ENCODE results near the gene ZNRF1. TPM values are rescaled to one million over a fixed set of nuclear protein-coding genes. Genes with fewer than 3 reads are reported as not detected.

The ZNRF1 gene
- total RNA-seq, 2 donors from 2014 or later, result 15.3 to 19.8 TPM

DNA sequence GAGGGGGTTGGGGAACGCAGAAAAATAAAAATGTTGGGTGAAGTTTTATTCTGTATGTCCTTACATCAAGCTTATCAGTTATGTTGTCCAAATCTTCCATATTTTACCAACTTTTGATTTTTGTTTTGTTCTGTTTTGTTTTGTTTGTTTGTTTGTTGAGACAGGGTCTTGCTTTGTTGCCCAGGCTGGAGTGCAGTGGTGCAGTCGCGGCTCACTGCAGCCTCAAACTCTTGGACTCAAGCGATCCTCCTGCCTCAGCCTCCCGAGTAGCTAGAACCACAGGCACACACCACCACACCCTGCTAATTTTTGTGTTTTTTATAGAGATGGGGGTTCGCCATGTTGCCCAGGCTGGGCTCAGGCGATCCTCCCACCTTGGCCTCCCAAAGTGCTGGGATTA is 20.8 kb downstream of the ZNRF1 start:
- no peak overlapping the region for H3K4me3 ChIP-seq
- TF ChIP-seq CTCF (IDR thresholded peaks at IDR 0.05), result no peak
- peaks cover 0 to 14% of the 10 kb centered on the region in 2 donors for H3K4me1 ChIP-seq
- H3K36me3 ChIP-seq, result peaks cover 3% of the 10 kb centered on the region
- H3K27me3 ChIP-seq, result no peaks in the 10 kb centered on the region
- peaks cover 0 to 6% of the 10 kb centered on the region in 2 donors for H3K9me3 ChIP-seq
- DNase-seq (ENCODE audit: low spot score), result no peak
- no peak overlapping the region for H3K27ac ChIP-seq

DNA sequence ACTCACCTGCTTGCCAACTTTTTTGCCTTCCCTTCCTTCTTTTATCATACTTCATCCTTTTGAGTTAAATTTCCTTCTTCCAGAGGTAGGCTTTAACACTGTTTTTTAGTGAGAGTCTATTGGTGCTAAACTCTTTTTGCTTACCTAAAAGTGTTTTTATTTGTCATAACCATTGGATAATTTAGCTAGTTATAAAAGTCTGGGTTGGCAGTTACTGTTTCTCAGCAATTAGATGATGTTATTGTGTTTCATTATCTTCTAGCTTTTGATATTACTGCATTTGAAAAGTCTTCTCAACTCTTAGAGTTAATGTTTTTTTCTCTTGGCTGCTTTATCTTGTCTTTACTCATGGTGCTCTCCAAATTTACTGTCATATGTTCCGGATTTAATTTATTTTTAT is 22.6 kb downstream of the ZNRF1 start:
- H3K4me1 ChIP-seq, result peaks cover 0 to 26% of the 10 kb centered on the region in 2 donors
- H3K4me3 ChIP-seq, result no peak overlapping the region
- H3K27ac ChIP-seq, result no peak overlapping the region
- H3K27me3 ChIP-seq, result no peaks in the 10 kb centered on the region
- peaks cover 3% of the 10 kb centered on the region for H3K36me3 ChIP-seq
- no peak for DNase-seq (ENCODE audit: low spot score)
- peaks cover 0 to 6% of the 10 kb centered on the region in 2 donors for H3K9me3 ChIP-seq
- TF ChIP-seq CTCF (IDR thresholded peaks at IDR 0.05), result no peak

DNA sequence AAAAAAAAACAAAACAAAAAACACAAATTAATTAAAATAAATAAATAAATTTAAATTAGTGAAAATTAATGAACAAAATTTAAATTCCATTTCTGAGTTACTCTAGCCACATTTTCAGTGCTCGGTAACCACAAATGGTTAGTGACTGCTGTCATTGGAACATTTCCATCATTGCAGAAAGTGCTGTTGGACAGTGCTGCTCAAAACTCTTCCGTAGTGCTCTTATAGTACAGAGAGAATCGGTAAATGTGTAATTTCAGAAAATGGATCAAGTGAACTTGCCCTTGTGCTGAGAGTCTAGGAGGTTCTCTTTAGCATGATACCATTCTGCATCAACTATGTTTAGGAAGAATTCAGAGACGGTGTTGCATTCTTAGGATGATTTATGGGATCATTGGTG is 23.7 kb downstream of the ZNRF1 start:
- no peak overlapping the region for H3K4me3 ChIP-seq
- DNase-seq (ENCODE audit: low spot score), result no peak
- no peak for TF ChIP-seq CTCF (IDR thresholded peaks at IDR 0.05)
- peaks cover 3% of the 10 kb centered on the region for H3K36me3 ChIP-seq
- no peaks in the 10 kb centered on the region for H3K27me3 ChIP-seq
- peaks cover 0 to 29% of the 10 kb centered on the region in 2 donors for H3K4me1 ChIP-seq
- peaks cover 0 to 6% of the 10 kb centered on the region in 2 donors for H3K9me3 ChIP-seq
- H3K27ac ChIP-seq, result no peak overlapping the region

GRCh38 chr16:75023009-75023408 is 24.2 kb downstream of the ZNRF1 start:
- Histone ChIP-seq H3K4me1 (peaks cover 0 to 27% of the 10 kb centered on the region in 2 donors), H3K27ac (no peak overlapping the region), H3K36me3 (peaks cover 3% of the 10 kb centered on the region), H3K27me3 (no peaks in the 10 kb centered on the region), H3K4me3 (no peak overlapping the region), H3K9me3 (peaks cover 0 to 6% of the 10 kb centered on the region in 2 donors)
- no peak for DNase-seq (ENCODE audit: low spot score)
- TF ChIP-seq CTCF (IDR thresholded peaks at IDR 0.05), result no peak

- TF ChIP-seq CTCF (IDR thresholded peaks at IDR 0.05), result no peak
- Histone ChIP-seq H3K27ac (no peak overlapping the region), H3K4me3 (no peak overlapping the region), H3K36me3 (peaks cover 3% of the 10 kb centered on the region), H3K9me3 (peaks cover 0 to 6% of the 10 kb centered on the region in 2 donors), H3K27me3 (no peaks in the 10 kb centered on the region), H3K4me1 (peaks cover 0 to 29% of the 10 kb centered on the region in 2 donors)
- DNase-seq (ENCODE audit: low spot score), result no peak
Observed at GRCh38 chr16:75024182-75024581, 25.4 kb downstream of the ZNRF1 start.

DNA sequence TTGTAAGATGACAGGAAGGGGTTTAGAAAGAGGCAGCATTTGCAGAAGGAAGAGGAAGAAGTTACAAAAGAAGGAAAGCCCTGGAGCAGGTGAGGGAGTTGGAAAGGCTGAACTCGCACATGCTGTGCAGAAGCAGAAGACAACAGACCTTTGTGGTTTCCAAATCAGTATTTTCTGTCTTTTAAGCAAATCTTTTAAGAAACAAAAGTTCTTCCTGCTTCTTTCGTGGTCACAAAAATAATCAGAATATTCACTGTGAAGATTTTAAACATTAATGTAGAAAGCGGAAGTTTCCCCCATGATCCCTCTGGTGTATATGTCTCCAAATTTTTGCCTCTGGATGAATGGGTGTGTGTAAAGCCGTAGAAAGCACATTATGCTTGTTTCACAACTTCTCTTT is 25.8 kb downstream of the ZNRF1 start:
- no peak overlapping the region for H3K27ac ChIP-seq
- no peak overlapping the region for H3K4me3 ChIP-seq
- peaks cover 0 to 29% of the 10 kb centered on the region in 2 donors for H3K4me1 ChIP-seq
- no peak for TF ChIP-seq CTCF (IDR thresholded peaks at IDR 0.05)
- peaks cover 0 to 6% of the 10 kb centered on the region in 2 donors for H3K9me3 ChIP-seq
- H3K36me3 ChIP-seq, result peaks cover 3% of the 10 kb centered on the region
- DNase-seq (ENCODE audit: low spot score), result no peak
- no peaks in the 10 kb centered on the region for H3K27me3 ChIP-seq

All from right atrium auricular region (tissue), 2 donors.